Diencephalon (tissue), 1 donor: Measurements from ENCODE around the gene IL6ST. TPM values are rescaled to one million over a fixed set of nuclear protein-coding genes. Genes with fewer than 3 reads are reported as not detected.

Experiments used
- small RNA-seq: library from RNA; depleted of rRNA; stranded (forward); fragments of <200 nt; gene quantifications from one replicate; pipeline ENCODE3, GENCODE V24; 2014
- total RNA-seq: library from RNA; depleted of rRNA; stranded (reverse); fragments of >200 nt; gene quantifications from one replicate; pipeline ENCODE4 v1.2.3, GENCODE V29; 2014

The IL6ST gene
- 81.9 TPM for total RNA-seq

DNA sequence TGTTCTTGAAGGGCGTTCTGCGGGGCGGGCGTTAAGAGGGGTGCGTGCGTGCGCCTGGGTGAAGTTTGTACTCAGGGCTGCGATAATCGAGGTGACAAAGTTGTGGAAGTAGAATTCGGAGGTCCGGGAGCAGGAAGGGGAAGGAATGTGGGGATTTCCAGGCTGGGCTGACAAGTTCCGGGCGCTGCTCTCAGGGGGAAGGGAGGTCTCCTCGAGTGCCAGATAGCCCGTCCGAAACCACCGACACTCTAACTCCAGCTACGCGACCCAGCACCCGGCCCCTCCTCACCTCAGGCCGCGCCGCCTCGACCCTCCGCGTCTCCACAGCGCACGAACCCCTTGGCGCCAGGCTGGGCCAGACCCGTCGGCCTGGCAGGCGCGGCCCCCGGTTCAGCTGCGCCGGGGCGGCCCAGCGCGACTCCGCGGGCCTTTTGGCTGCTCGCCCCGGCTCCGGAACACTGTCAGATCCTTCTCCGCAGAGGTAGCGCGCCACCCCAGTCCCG is at the start of gene IL6ST:
Gene IL6ST (minus strand): TSS at position 469 of the 503 bp plus-strand sequence. CDS start 18,685 bp downstream, outside the sequence.

Small RNA genes lying within 50 kb of the gene (small RNA-seq; reads per million reads assigned to genes)
- gene AC016596.1: not detected
- not detected for gene RF01210

Other genes with a start within 250 kb of the IL6ST start
- 0.23 TPM for gene IL31RA, start 143.6 kb downstream of the IL6ST start, total RNA-seq
- gene ANKRD55, start 238.4 kb upstream of the IL6ST start, total RNA-seq: 7.4 TPM